HCT116 (cell line): ENCODE data around the gene MYCN. TPM values are rescaled to one million over a fixed set of nuclear protein-coding genes. Genes with fewer than 3 reads are reported as not detected.

Experiments
- ATAC-seq: fragments of 200-7000 bp; cut with Tn5 transposase; 2 replicates; pipeline ENCODE4 v1.9.1; 2020; ENCODE audit warnings: mild to moderate bottlenecking, moderate library complexity
- BruUV-seq: library from RNA; stranded (reverse); fragments of 400-500 nt; replicated peaks from 2 replicates; lab custom pipeline; 2021; lab: Mats Ljungman, UMichigan
- CTCF ChIA-PET: fragments of 300-600 bp; sonication (Branson Sonifier 250); formaldehyde crosslinking; loops from one replicate; lab custom pipeline; 2021; ENCODE audit warnings: antibody characterized with exemption; lab: Charles Lee
- POLR2A ChIA-PET: fragments of 300-600, 350-600 bp; sonication (Branson Sonifier 250); formaldehyde crosslinking; loops from one replicate; lab custom pipeline; 2021; ENCODE audit warnings: antibody characterized with exemption; lab: Charles Lee
- RAD21 ChIA-PET, 2 experiments: fragments of 300-600 bp; sonication (Branson Sonifier 250); formaldehyde crosslinking; loops; one replicate each; lab custom pipeline; 2023; ENCODE audit warnings: low total read pairs in 2 of 2; ENCODE audit not compliant: uncharacterized antibody in 2 of 2, unreplicated experiment in 2 of 2, low non-redundant PET in 1 of 2; lab: Charles Lee
- DNase-seq: peaks from one replicate; pipeline ENCODE4 v3.0.0-alpha.2; 2010; ENCODE audit warnings: low read depth, low spot score
- H2AFZ ChIP-seq: fragments of 200-600 bp; shearing (Covaris generic), sonication (generic); 2 replicates; pipeline ENCODE4 v1.6.1; 2017; ENCODE audit warnings: low read depth, mixed run types, mixed read lengths, antibody characterized with exemption, low read length; ENCODE audit not compliant: poor library complexity, severe bottlenecking
- H3K27ac ChIP-seq: 2 replicates; pipeline ENCODE4 v1.5.1; 2012; ENCODE audit warnings: low read depth, low read length
- H3K27me3 ChIP-seq: fragments of 200-600 bp; sonication (generic); 2 replicates; pipeline ENCODE4 v1.6.1; 2016; ENCODE audit warnings: mixed run types, low read length, mixed read lengths; ENCODE audit not compliant: insufficient read depth
- H3K36me3 ChIP-seq, 2 experiments: fragments of 200-500 bp in 1 of 2; fragments of 200-600 bp in 1 of 2; sonication (Bioruptor generic) in 1 of 2; sonication (generic) in 1 of 2; 2 replicates each; pipeline versions ENCODE4 v1.5.1 to v1.6.1; 2014 to 2016; ENCODE audit warnings: low read length in 2 of 2, inconsistent platforms in 1 of 2, mixed read lengths in 1 of 2, mixed run types in 1 of 2; ENCODE audit not compliant: insufficient read depth in 2 of 2, control insufficient read depth in 1 of 2
- H3K4me1 ChIP-seq, 2 experiments: fragments of 200-600 bp in 1 of 2; sonication (generic) in 1 of 2; 2 replicates each; pipeline versions ENCODE4 v1.5.1 to v1.6.1; 2012 to 2017; ENCODE audit warnings: low read length in 2 of 2, inconsistent platforms in 1 of 2, mild to moderate bottlenecking in 1 of 2, mixed read lengths in 1 of 2, mixed run types in 1 of 2, moderate library complexity in 1 of 2; ENCODE audit not compliant: insufficient read depth in 2 of 2, control insufficient read depth in 1 of 2
- H3K4me2 ChIP-seq: fragments of 200-600 bp; sonication (generic); 2 replicates; pipeline ENCODE4 v1.6.1; 2017; ENCODE audit warnings: mixed run types, low read length, mixed read lengths
- H3K4me3 ChIP-seq, 2 experiments: fragments of 200-600 bp in 1 of 2; sonication (generic) in 1 of 2; replicated peaks in 1 of 2; 2 replicates each; pipeline ENCODE4 v1.5.1; 2011 to 2016; ENCODE audit warnings: low read length in 2 of 2, control low read depth in 1 of 2, low read depth in 1 of 2, mild to moderate bottlenecking in 1 of 2, mixed read lengths in 1 of 2, mixed run types in 1 of 2
- H3K79me2 ChIP-seq: fragments of 200-600 bp; sonication (generic); 2 replicates; pipeline ENCODE4 v1.6.1; 2017; ENCODE audit warnings: mild to moderate bottlenecking, mixed run types, low read length, moderate library complexity, mixed read lengths; ENCODE audit not compliant: insufficient read depth
- H3K9ac ChIP-seq: fragments of 200-600 bp; sonication (generic); 2 replicates; pipeline ENCODE4 v1.6.1; 2016; ENCODE audit warnings: low read length, mixed read lengths
- H3K9me2 ChIP-seq: fragments of 200-600 bp; sonication (generic), shearing (Covaris generic); 2 replicates; pipeline ENCODE4 v1.6.1; 2017; ENCODE audit warnings: mixed run types, mild to moderate bottlenecking, moderate library complexity; ENCODE audit not compliant: insufficient read depth
- H3K9me3 ChIP-seq, 2 experiments: fragments of 200-500 bp in 1 of 2; fragments of 200-600 bp in 1 of 2; sonication (Bioruptor generic) in 1 of 2; sonication (generic) in 1 of 2; 2 replicates each; pipeline ENCODE4 v1.6.1; 2014 to 2017; ENCODE audit warnings: low read length in 2 of 2, mixed read lengths in 2 of 2, inconsistent platforms in 1 of 2, low read depth in 1 of 2, mild to moderate bottlenecking in 1 of 2, mixed run types in 1 of 2, moderate library complexity in 1 of 2; ENCODE audit not compliant: control insufficient read depth in 1 of 2, insufficient read depth in 1 of 2
- H4K20me1 ChIP-seq: fragments of 200-600 bp; sonication (generic), shearing (Covaris generic); 2 replicates; pipeline ENCODE4 v1.6.1; 2017; ENCODE audit warnings: mixed run types, mild to moderate bottlenecking, moderate library complexity; ENCODE audit not compliant: insufficient read depth
- ELF1 ChIP-seq: IDR thresholded peaks from 2 replicates; pipeline ENCODE4 v1.6.1; 2012; ENCODE audit warnings: low read depth, borderline replicate concordance
- EZH2 ChIP-seq: fragments of 200-600 bp; sonication (generic); IDR thresholded peaks from 2 replicates; pipeline ENCODE4 v1.6.1; 2017; ENCODE audit warnings: antibody characterized with exemption, mixed run types
- JUND ChIP-seq: IDR thresholded peaks from 2 replicates; pipeline ENCODE4 v1.6.1; 2012
- RAD21 ChIP-seq: IDR thresholded peaks from 2 replicates; pipeline ENCODE4 v1.6.1; 2012; ENCODE audit warnings: low read depth, mild to moderate bottlenecking
- SIN3A ChIP-seq: IDR thresholded peaks from 2 replicates; pipeline ENCODE4 v1.6.1; 2012; ENCODE audit warnings: low read depth
- SP1 ChIP-seq: IDR thresholded peaks from 2 replicates; pipeline ENCODE4 v1.6.1; 2012; ENCODE audit warnings: low read depth
- TCF7L2 ChIP-seq: IDR thresholded peaks from 2 replicates; pipeline ENCODE4 v1.7.0; 2011; ENCODE audit warnings: borderline replicate concordance, inconsistent platforms; ENCODE audit not compliant: insufficient read depth, insufficient read length; ENCODE audit errors: extremely low read depth
- ZNF274 ChIP-seq: fragments of 200-500 bp; sonication (Bioruptor generic); IDR thresholded peaks from 2 replicates; pipeline ENCODE4 v1.6.1; 2014; ENCODE audit warnings: mild to moderate bottlenecking, low read depth, low read length, inconsistent platforms
- intact Hi-C: fragments of 100-400 bp; cut with micrococcal nuclease; formaldehyde crosslinking; loops from 2 replicates; pipeline ENCODE4 v1.10.0; 2022
- total RNA-seq: library from RNA; stranded (reverse); gene quantifications from one replicate; pipeline ENCODE4 v1.2.1, GENCODE V29; 2021; ENCODE audit not compliant: unreplicated experiment
- TF ChIP-seq, protein P1 (sequence below): IDR thresholded peaks from 2 replicates; pipeline ENCODE4 v1.6.1; 2012

MYCN gene
- total RNA-seq, 1 experiment from 2014 or later: not detected

DNA sequence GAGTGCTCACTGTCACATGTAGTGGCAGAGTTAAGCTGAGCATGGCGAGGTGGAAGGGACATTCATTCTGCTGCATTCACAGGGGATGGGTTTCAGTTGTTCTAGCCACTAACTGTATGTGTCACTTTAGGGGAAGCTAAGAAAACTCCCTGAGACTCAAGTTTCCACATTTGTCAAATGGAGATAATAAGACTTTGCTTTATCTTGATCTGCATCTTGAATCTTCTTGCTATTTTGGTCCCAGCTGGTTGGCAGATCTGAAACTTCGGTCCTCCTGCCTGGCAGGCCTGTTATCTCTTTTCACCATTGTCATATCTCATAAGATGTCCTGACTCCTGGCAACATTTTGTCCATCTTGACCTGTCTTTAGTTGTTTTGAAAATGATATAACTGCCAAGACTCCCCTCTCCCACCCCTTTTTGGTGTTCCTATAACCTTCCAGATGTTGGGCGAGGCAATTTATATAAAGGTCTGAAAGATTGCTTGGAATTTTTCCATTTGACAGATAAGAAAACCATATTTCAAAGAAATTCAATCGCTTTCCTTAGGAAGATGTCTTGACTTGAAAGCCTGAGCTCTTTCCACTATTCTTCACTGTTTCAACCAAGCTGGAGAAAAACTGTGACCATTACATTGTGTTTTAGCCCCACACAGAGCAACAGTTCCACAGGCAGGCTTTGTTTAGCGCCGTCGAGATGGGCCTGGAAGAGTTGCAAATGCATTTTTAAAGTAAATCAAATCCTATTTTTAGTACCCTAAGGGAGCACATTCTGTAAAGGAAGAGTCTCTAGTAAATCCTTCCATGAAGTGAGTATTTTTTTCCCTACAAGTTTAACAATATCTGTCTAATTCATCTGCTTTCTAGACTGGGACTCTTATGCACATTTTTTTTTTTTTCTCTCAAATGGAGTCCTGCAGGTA, 33.4 kb downstream of the MYCN start:
- no peak overlapping the region for H3K4me3 ChIP-seq
- H3K9ac ChIP-seq: no peak overlapping the region
- CTCF ChIA-PET: no interaction called here
- no peaks in the 10 kb centered on the region for H3K36me3 ChIP-seq
- H3K27ac ChIP-seq: no peak overlapping the region
- H3K27me3 ChIP-seq: peaks cover 16% of the 10 kb centered on the region; the same call in 1 of the 2 replicates
- no peak for DNase-seq
- no peaks in the 10 kb centered on the region for H3K9me3 ChIP-seq
- intact Hi-C loops: no loop called here
- H3K9me2 ChIP-seq: no peaks in the 10 kb centered on the region
- H3K4me1 ChIP-seq: no peaks in the 10 kb centered on the region
- TF ChIP-seq RAD21 (no peak), TCF7L2 (no peak), ELF1 (no peak), ZNF274 (no peak)
- POLR2A ChIA-PET: no interaction called here
- RAD21 ChIA-PET: no interaction called here
- H3K4me2 ChIP-seq: no peak overlapping the region
- H4K20me1 ChIP-seq: no peaks in the 10 kb centered on the region
- no peak for ATAC-seq
- no TSS peak for BruUV-seq
- no peak overlapping the region for H2AFZ ChIP-seq
- no peaks in the 10 kb centered on the region for H3K79me2 ChIP-seq

DNA sequence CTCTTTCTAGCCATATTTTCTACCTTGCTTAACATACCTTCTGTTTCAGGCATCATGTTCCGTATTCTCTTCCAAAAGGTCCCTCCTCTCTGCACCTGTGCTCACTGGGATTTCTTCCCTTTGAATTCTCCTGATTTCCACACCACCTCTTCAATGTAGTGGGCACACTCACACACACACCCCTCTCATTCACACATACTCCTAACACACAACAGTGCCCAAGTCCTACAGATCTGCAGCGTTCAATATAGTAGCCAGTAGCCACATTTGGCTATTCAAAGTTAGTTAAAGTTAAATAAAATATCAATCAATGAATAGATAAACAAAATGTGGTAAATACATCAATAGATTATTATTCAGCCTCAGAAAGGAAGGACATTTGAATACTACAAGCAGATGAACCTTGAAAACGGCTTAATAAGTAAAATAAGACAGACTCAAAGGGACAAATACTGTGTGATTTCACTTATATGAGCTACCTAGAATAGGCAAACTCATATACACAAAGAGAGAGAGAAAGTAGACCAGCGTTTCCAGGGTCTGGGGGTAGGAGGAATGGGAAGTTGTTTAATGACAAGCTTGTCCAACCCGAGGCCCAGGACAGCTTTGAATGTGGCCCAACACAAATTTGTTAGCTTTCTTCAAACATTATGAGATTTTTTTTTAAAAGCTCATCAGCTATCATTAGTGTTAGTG, 34.4 kb downstream of the MYCN start:
- TF ChIP-seq SP1 (no peak), EZH2 (no peak), SIN3A (no peak), ZNF274 (no peak), JUND (no peak)
- TF ChIP-seq, protein P1, sequence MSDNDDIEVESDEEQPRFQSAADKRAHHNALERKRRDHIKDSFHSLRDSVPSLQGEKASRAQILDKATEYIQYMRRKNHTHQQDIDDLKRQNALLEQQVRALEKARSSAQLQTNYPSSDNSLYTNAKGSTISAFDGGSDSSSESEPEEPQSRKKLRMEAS: no peak
- TF ChIP-seq, all 23 proteins: peak for 0
- Histone ChIP-seq H3K27me3 (peaks cover 16% of the 10 kb centered on the region; the same call in 1 of the 2 replicates), H3K9me2 (no peaks in the 10 kb centered on the region), H3K36me3 (no peaks in the 10 kb centered on the region), H2AFZ (no peak overlapping the region), H3K9me3 (no peaks in the 10 kb centered on the region), H4K20me1 (no peaks in the 10 kb centered on the region), H3K9ac (no peak overlapping the region), H3K79me2 (no peaks in the 10 kb centered on the region), H3K4me1 (no peaks in the 10 kb centered on the region), H3K4me2 (no peak overlapping the region), H3K27ac (no peak overlapping the region), H3K4me3 (no peak overlapping the region)
- ChIA-PET POLR2A (no interaction called here), CTCF (no interaction called here), RAD21 (no interaction called here)
- intact Hi-C loops: no loop called here
- BruUV-seq: no TSS peak
- DNase-seq: no peak
- no peak for ATAC-seq
